ENCODE results near the gene PCED1B.

Gene PCED1B

DNA sequence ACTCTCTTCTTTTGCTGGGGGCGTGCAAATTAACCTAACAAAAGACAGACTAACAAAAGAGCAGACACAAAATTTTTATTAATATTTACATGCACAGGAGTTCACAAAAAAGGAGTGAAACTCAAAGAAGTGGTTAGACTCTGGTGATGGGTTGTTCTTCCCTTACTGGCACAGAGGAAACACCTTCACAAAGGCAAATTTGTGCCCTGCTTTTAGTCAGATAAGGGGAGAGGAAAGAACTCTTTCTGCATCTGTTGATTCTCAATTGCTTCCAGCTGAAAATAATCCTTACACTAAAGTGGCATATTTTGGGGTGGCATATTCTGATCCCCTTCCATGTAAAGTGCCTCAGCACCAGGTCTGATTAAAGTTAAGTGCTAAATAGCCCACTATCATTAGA, 190.5 kb downstream of the PCED1B start:
- TF ChIP-seq, protein P1, sequence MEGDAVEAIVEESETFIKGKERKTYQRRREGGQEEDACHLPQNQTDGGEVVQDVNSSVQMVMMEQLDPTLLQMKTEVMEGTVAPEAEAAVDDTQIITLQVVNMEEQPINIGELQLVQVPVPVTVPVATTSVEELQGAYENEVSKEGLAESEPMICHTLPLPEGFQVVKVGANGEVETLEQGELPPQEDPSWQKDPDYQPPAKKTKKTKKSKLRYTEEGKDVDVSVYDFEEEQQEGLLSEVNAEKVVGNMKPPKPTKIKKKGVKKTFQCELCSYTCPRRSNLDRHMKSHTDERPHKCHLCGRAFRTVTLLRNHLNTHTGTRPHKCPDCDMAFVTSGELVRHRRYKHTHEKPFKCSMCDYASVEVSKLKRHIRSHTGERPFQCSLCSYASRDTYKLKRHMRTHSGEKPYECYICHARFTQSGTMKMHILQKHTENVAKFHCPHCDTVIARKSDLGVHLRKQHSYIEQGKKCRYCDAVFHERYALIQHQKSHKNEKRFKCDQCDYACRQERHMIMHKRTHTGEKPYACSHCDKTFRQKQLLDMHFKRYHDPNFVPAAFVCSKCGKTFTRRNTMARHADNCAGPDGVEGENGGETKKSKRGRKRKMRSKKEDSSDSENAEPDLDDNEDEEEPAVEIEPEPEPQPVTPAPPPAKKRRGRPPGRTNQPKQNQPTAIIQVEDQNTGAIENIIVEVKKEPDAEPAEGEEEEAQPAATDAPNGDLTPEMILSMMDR (IDR thresholded peaks at IDR 0.05; ENCODE audit: low read depth, low read length), result no peak
- in situ Hi-C loops (cut with HindIII; ENCODE audit: low sequenced_read_pairs), result no loop called here
- no peak for DNase-seq (ENCODE audit: low read depth, low spot score)
- H3K4me3 ChIP-seq (ENCODE audit: low read depth, low read length), result no peak overlapping the region

DNA sequence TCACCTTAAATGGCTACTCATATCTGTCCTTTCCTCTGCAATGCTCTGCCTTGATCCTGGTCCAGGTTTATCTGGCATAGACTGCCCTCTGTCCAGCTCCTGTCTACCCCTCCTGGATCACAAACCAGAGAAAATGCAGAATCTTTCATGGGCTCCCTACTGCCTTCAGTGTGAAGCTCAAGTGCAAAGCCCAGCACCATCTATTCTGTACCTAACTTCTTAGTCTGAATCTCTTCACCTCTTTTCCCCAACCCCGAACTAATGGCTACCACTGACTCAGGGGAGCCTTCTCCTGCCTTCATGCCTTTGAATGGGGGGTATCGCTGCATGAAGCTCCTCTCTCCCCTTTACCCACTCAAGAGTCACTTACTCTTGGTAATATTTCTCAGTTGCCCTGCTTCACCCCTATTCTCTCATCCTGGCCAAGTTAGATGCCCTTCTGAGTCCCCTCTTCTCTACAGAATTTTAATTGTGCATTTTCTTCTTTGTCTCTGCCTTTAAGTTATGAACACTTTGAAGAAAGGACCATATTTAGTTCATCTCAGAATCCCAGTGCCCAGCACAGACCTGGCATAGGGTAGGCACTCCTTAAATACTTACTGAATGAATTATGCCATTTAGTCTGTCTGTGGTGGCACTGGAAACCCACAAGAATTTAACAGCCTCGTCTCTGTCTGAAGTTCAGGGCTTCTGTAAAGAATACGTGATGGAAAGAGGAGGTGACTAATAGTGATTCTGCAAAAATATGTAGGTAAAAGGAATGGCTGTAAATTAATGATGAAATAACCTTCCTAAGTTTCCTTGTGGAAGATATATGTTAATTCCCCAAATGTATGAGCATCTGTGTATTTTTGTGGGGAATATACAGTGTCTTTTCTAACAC, 191.6 kb downstream of the PCED1B start:
- in situ Hi-C loops (cut with HindIII; ENCODE audit: low sequenced_read_pairs), result no loop called here
- peak; percentile 91 for DNase-seq (ENCODE audit: low read depth, low spot score)
- H3K4me3 ChIP-seq (ENCODE audit: low read depth, low read length), result no peak overlapping the region
- TF ChIP-seq, protein P1 (IDR thresholded peaks at IDR 0.05; ENCODE audit: low read depth, low read length), result no peak

DNA sequence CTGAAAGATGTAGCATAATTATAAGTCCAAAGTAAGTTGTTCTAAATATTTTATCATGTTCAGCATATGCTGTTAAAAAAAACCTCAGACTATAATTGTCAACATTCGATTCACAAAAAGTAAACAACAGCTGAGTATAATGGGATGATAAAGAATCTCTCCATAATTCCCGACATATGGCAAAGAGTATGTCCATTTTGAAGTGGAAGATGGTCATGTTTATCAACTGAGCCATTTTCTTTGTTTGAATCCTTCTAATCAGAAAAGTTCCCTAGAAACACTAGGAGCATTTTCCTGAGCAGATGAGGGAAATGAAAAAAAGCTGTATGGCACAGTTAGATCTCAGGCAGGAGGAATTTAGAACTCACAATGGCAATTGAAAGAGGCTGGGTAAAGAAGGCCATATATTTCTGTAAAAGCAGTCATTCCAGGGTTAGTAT, 192.4 kb downstream of the PCED1B start:
- in situ Hi-C loops (cut with HindIII; ENCODE audit: low sequenced_read_pairs), result no loop called here
- H3K4me3 ChIP-seq (ENCODE audit: low read depth, low read length), result no peak overlapping the region
- no peak for DNase-seq (ENCODE audit: low read depth, low spot score)
- TF ChIP-seq, protein P1 (IDR thresholded peaks at IDR 0.05; ENCODE audit: low read depth, low read length), result no peak

DNA sequence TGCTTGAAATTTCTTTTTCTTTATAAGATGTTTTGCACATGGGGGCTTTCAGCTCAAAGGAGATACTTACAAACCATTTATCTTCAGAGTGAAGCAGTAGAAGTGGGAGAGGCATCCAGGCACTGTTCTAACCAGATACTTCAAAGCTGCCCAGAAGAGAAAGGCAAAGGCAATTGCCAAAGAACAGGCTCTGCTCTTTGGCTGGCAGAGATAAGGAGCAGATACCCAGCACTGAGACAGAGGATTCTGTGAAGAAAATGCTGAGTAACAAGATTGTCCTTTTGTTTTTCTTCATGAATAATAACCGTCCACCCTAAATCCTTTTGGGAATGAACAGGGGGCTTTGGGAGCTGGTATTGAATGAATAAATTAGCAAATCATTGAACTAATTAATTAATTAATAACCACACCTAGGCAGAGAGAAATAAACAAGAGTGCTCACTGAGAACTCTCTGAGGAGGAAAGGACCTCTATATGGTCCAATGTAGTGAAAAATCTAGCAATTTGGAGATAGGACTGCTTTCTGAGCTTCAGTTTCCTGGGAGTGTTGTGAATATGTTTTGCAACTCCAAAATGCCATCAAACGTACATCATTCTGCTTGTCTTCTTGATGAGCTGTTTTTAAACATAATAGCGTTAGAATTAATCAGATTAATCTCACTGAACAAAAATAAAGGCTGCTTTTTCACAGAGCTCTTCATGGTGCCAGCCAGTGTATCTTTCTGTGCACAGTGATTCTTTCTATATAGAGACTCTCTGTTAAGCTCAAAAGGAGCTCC, 193.2 kb downstream of the PCED1B start:
- H3K4me3 ChIP-seq (ENCODE audit: low read depth, low read length), result no peak overlapping the region
- no peak for DNase-seq (ENCODE audit: low read depth, low spot score)
- TF ChIP-seq, protein P1 (IDR thresholded peaks at IDR 0.05; ENCODE audit: low read depth, low read length), result no peak
- in situ Hi-C loops (cut with HindIII; ENCODE audit: low sequenced_read_pairs), result no loop called here

DNA sequence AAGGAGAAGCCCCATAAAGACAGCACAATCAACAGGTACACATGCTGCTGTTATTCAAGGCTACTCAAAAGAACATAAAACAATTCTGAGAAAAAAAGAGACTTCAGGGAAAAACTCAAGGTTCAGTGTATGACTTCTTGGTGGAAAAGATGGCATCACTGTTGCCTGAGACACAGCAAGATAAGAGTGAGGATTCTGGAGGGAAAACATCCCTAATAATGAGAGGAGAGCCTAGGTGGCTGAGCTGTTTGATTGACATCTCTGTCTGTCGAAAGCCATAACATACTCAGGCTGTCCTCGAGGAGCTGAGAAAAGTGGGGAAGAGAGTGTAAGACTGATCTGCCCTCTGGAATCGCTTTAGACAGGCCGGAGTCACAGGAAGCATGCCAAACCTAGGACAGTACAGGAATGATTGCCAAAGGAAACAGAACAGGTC, 193.8 kb downstream of the PCED1B start:
- DNase-seq (ENCODE audit: low read depth, low spot score), result no peak
- TF ChIP-seq, protein P1 (IDR thresholded peaks at IDR 0.05; ENCODE audit: low read depth, low read length), result no peak

DNA sequence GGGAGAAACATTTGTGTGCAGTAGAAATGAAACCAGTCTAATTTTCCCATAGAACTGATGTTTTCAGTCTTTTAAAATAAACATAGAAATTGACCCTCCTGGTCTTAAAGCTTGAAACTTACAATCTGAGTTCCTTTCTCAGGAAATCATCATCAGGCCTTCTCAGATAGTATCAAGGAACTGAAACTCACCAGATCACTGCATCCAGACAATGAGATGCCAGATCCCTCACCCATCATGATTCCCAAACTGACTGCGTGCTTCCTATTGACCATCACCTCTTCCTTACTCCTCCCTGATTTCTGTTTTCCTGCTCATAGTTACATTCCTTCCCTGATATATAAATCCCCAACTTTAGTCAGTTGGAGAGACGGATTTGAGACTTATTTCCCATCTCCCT, 195.3 kb downstream of the PCED1B start:
- TF ChIP-seq, protein P1 (IDR thresholded peaks at IDR 0.05; ENCODE audit: low read depth, low read length), result no peak
- in situ Hi-C loops (cut with HindIII; ENCODE audit: low sequenced_read_pairs), result no loop called here
- DNase-seq (ENCODE audit: low read depth, low spot score), result no peak
- H3K4me3 ChIP-seq (ENCODE audit: low read depth, low read length), result no peak overlapping the region

More for the DNA sequence above, 193.8 kb downstream of the PCED1B start:
- H3K4me3 ChIP-seq (ENCODE audit: low read depth, low read length), result no peak overlapping the region
- in situ Hi-C loops (cut with HindIII; ENCODE audit: low sequenced_read_pairs), result no loop called here

Data from astrocyte of the spinal cord (primary cell).